Heart left ventricle (tissue), 13 donors: ENCODE measurements around the gene SORCS2.

ENCODE experiments used
- CTCF ChIP-seq, 12 donors: fragments of 200-600 bp; sonication (generic) in 4 of 12; IDR thresholded peaks; one replicate each; pipeline versions ENCODE4 v1.5.0 to v1.8.0; 2018 to 2022; ENCODE audit warnings: antibody characterized with exemption in 12 of 12, mild to moderate bottlenecking in 5 of 12
- POLR2A ChIP-seq, 2 donors: fragments of 450-650 bp; IDR thresholded peaks; one replicate each; pipeline ENCODE4 v1.6.1; 2017; ENCODE audit warnings: antibody characterized with exemption in 2 of 2, mild to moderate bottlenecking in 2 of 2, moderate library complexity in 2 of 2
- donor health status: ischemic (EF 13 %, LVEDD 7.1; RV severe dilation, severe dysfunction).
- donor health status: DM: no; HTN: yes; CAD: no.
- donor health status: DM: no; HTN: no; CAD: no.
- donor health status: ischemic (EF 25% LVEDD 6.9; RV normal size, moderate dysfunction).
- donor health status: ischemic (EF 25% LVEDD 5.7; RV mildly dilated, moderate dysfunction).
- donor health status: ischemic (EF 35%, LVEDD 5.7; RV mildly dilated, moderate dysfunction).
- donor health status: nonischemic (EF 11% LVEDD 7.7; RV severe dilation, severe dysfunction).
- donor health status: DM: yes; HTN: yes; CAD: no.
- donor health status: PGD.
- donor health status: ischemic (EF 29% LVEDD 5.4; RV normal size, mild dysfunction).
- donor health status: nonischemic (EF 23%, LVEDD 6.1; RV moderate dilation, normal function).

- TF ChIP-seq CTCF (IDR thresholded peaks at IDR 0.05) = no peak
- TF ChIP-seq POLR2A (IDR thresholded peaks at IDR 0.05) = no peak
Observed at GRCh38 chr4:7217474-7218321, 25.4 kb downstream of the SORCS2 start.
